MCF 10A (cell line): Measurements from ENCODE around the gene KRT4. TPM values are rescaled to one million over a fixed set of nuclear protein-coding genes. Genes with fewer than 3 reads are reported as not detected.

Experiments
- BruUV-seq: library from RNA; stranded (reverse); fragments of 400-500 nt; replicated peaks from 2 replicates; lab custom pipeline; 2021; lab: Mats Ljungman, UMichigan
- CTCF ChIA-PET: fragments of 300-600 bp; sonication (Branson Sonifier 250); formaldehyde crosslinking; extraction: SDS; loops from one replicate; lab custom pipeline; 2021; ENCODE audit warnings: antibody characterized with exemption, inconsistent platforms; lab: Yijun Ruan, JAX
- POLR2A ChIA-PET: fragments of 300-600, 350-650 bp; sonication (Branson Sonifier 250); formaldehyde crosslinking; extraction: SDS; loops from one replicate; lab custom pipeline; 2020; ENCODE audit warnings: antibody characterized with exemption, inconsistent platforms; lab: Yijun Ruan, JAX
- DNase-seq: peaks from one replicate; pipeline ENCODE4 v3.0.0-alpha.2; 2018; ENCODE audit not compliant: unreplicated experiment
- H3K27ac Mint-ChIP-seq: one replicate; pipeline ENCODE4 v1.8.0; 2022; ENCODE audit warnings: mild to moderate bottlenecking, low read depth, mixed read lengths; ENCODE audit not compliant: unreplicated experiment
- H3K27me3 Mint-ChIP-seq: one replicate; pipeline ENCODE4 v1.8.0; 2022; ENCODE audit warnings: mixed read lengths; ENCODE audit not compliant: insufficient read depth, unreplicated experiment
- H3K36me3 Mint-ChIP-seq: one replicate; pipeline ENCODE4 v1.8.0; 2022; ENCODE audit warnings: mild to moderate bottlenecking, moderate library complexity, mixed read lengths; ENCODE audit not compliant: insufficient read depth, unreplicated experiment
- H3K4me1 Mint-ChIP-seq: one replicate; pipeline ENCODE4 v1.8.0; 2022; ENCODE audit warnings: mixed read lengths; ENCODE audit not compliant: insufficient read depth, unreplicated experiment
- H3K4me3 Mint-ChIP-seq: one replicate; pipeline ENCODE4 v1.8.0; 2022; ENCODE audit warnings: mild to moderate bottlenecking, moderate library complexity, mixed read lengths; ENCODE audit not compliant: unreplicated experiment
- H3K9me3 Mint-ChIP-seq: one replicate; pipeline ENCODE4 v1.8.0; 2022; ENCODE audit warnings: mixed read lengths; ENCODE audit not compliant: unreplicated experiment
- CTCF ChIP-seq: fragments of 200-600 bp; IDR thresholded peaks from one replicate; pipeline ENCODE4 v1.8.0; 2022; ENCODE audit warnings: antibody characterized with exemption, mild to moderate bottlenecking; ENCODE audit not compliant: unreplicated experiment
- intact Hi-C: fragments of 100-400 bp; cut with micrococcal nuclease; formaldehyde crosslinking; loops from 2 replicates; pipeline ENCODE4 v1.14.1; 2022
- total RNA-seq: library from RNA; stranded (reverse); gene quantifications from 2 replicates; pipeline ENCODE4 v1.2.3, GENCODE V29; 2022

KRT4 gene
- total RNA-seq, 1 experiment from 2014 or later: not detected

GRCh38 chr12:52834727-52835001 is 20.7 kb upstream of the KRT4 start:
- H3K36me3 Mint-ChIP-seq: no peaks in the 10 kb centered on the region
- POLR2A ChIA-PET: no interaction called here
- H3K27me3 Mint-ChIP-seq: peaks cover 34% of the 10 kb centered on the region
- no peak for DNase-seq
- no peak overlapping the region for H3K4me3 Mint-ChIP-seq
- peaks cover 10% of the 10 kb centered on the region for H3K4me1 Mint-ChIP-seq
- H3K27ac Mint-ChIP-seq: no peak overlapping the region
- H3K9me3 Mint-ChIP-seq: no peaks in the 10 kb centered on the region
- no peak for TF ChIP-seq CTCF
- intact Hi-C loops: no loop called here
- BruUV-seq: no TSS peak
- CTCF ChIA-PET: no interaction called here

GRCh38 chr12:52833922-52834726 is 20.2 kb upstream of the KRT4 start, which contains the start of gene KRT79:
TSS of gene KRT79 (minus strand) at chr12:52834311. CDS start at chr12:52834260, 51 bp downstream.
- Mint-ChIP-seq H3K27ac (no peak within 1 kb of the TSS), H3K4me1 (peaks cover 10% of the 10 kb centered on the region)
- CTCF ChIA-PET: interaction anchor here (0.6 kb wide), 1 partner anchor 430 kb away, joined by 3 read pairs; no protein-coding TSS in a partner anchor

GRCh38 chr12:52832985-52833905 is 19.3 kb upstream of the KRT4 start:
- Mint-ChIP-seq H3K27me3 (peaks cover 26% of the 10 kb centered on the region), H3K9me3 (no peaks in the 10 kb centered on the region), H3K4me3 (no peak overlapping the region), H3K36me3 (no peaks in the 10 kb centered on the region), H3K4me1 (peaks cover 10% of the 10 kb centered on the region), H3K27ac (no peak overlapping the region)
- intact Hi-C loops: no loop called here
- POLR2A ChIA-PET: no interaction called here
- CTCF ChIA-PET: interaction anchor here (0.6 kb wide), 1 partner anchor 431 kb away, joined by 3 read pairs; no protein-coding TSS in a partner anchor
- TF ChIP-seq CTCF: no peak
- no TSS peak for BruUV-seq
- DNase-seq: no peak

More at GRCh38 chr12:52833922-52834726, 20.2 kb upstream of the KRT4 start, which contains the start of gene KRT79:
- no peak for TF ChIP-seq CTCF
- peaks cover 34% of the 10 kb centered on the region for H3K27me3 Mint-ChIP-seq
- H3K36me3 Mint-ChIP-seq: no peaks in the 10 kb centered on the region
- no peak for DNase-seq
- no peak within 1 kb of the TSS for H3K4me3 Mint-ChIP-seq
- intact Hi-C loops: no loop called here
- POLR2A ChIA-PET: interaction anchor here (0.6 kb wide), 1 partner anchor 918 kb away, joined by 3 read pairs; no protein-coding TSS in a partner anchor
- H3K9me3 Mint-ChIP-seq: no peaks in the 10 kb centered on the region
- no TSS peak for BruUV-seq

GRCh38 chr12:52832451-52832850 is 18.5 kb upstream of the KRT4 start:
- BruUV-seq: no TSS peak
- Mint-ChIP-seq H3K36me3 (no peaks in the 10 kb centered on the region), H3K9me3 (no peaks in the 10 kb centered on the region), H3K27ac (no peak overlapping the region), H3K27me3 (peaks cover 22% of the 10 kb centered on the region), H3K4me1 (peaks cover 8% of the 10 kb centered on the region), H3K4me3 (no peak overlapping the region)
- intact Hi-C loops: no loop called here
- no peak for TF ChIP-seq CTCF
- ChIA-PET CTCF (interaction anchor here (0.7 kb wide), 1 partner anchor 9 kb away, joined by 3 read pairs; no protein-coding TSS in a partner anchor), POLR2A (no interaction called here)
- DNase-seq: no peak
